ENCODE data around the gene HDDC2. TPM values are rescaled to one million over a fixed set of nuclear protein-coding genes. Genes with fewer than 3 reads are reported as not detected.
A peak's percentile ranks its signal among the peaks of the same experiment; 100 is the strongest.

Gene HDDC2
- total and polyA plus RNA-seq, 9 of the 15 experiments (the other 6 are each of a cell fraction or from before 2014, with no cell fraction given) = 194 to 632 (median 294) TPM

GRCh38 chr6:125301435-125302391 lies at the start of gene HDDC2 (continued):
- TF ChIP-seq ZBTB26 (CRISPR knock-in tag; IDR thresholded peaks at IDR 0.05) (peak; percentile 91), RBBP5 (IDR thresholded peaks at IDR 0.05; ENCODE audit: borderline replicate concordance, insufficient read depth, low read length, poor library complexity, severe bottlenecking) (peak; percentile 88), STAT5B (CRISPR knock-in tag; IDR thresholded peaks at IDR 0.05) (no peak), CBX2 (IDR thresholded peaks at IDR 0.05; ENCODE audit: insufficient read depth, low read length, poor library complexity, severe bottlenecking) (no peak), BRD4 (IDR thresholded peaks at IDR 0.05) (peak; percentile 74; the same call in 1 of the 2 replicates), DACH1 (IDR thresholded peaks at IDR 0.05; ENCODE audit: partially characterized antibody) (peak; percentile 6), NFRKB (IDR thresholded peaks at IDR 0.05; ENCODE audit: low read depth) (peak; percentile 95), FOS (IDR thresholded peaks at IDR 0.05; ENCODE audit: extremely low read depth, insufficient read length) (no peak), ZNF512 (tag; IDR thresholded peaks at IDR 0.05) (peak; percentile 83), PHB2 (IDR thresholded peaks at IDR 0.05; ENCODE audit: low read depth) (peak; percentile 56; the same call in 1 of the 2 replicates), NR2C1 (IDR thresholded peaks at IDR 0.05) (0 out of 2 replicates have a peak, but pooled peaks have one; percentile 30), NR2C1 (tag; IDR thresholded peaks at IDR 0.05) (peak; percentile 34; the same call in 1 of the 2 replicates)
- TF ChIP-seq, protein P1, sequence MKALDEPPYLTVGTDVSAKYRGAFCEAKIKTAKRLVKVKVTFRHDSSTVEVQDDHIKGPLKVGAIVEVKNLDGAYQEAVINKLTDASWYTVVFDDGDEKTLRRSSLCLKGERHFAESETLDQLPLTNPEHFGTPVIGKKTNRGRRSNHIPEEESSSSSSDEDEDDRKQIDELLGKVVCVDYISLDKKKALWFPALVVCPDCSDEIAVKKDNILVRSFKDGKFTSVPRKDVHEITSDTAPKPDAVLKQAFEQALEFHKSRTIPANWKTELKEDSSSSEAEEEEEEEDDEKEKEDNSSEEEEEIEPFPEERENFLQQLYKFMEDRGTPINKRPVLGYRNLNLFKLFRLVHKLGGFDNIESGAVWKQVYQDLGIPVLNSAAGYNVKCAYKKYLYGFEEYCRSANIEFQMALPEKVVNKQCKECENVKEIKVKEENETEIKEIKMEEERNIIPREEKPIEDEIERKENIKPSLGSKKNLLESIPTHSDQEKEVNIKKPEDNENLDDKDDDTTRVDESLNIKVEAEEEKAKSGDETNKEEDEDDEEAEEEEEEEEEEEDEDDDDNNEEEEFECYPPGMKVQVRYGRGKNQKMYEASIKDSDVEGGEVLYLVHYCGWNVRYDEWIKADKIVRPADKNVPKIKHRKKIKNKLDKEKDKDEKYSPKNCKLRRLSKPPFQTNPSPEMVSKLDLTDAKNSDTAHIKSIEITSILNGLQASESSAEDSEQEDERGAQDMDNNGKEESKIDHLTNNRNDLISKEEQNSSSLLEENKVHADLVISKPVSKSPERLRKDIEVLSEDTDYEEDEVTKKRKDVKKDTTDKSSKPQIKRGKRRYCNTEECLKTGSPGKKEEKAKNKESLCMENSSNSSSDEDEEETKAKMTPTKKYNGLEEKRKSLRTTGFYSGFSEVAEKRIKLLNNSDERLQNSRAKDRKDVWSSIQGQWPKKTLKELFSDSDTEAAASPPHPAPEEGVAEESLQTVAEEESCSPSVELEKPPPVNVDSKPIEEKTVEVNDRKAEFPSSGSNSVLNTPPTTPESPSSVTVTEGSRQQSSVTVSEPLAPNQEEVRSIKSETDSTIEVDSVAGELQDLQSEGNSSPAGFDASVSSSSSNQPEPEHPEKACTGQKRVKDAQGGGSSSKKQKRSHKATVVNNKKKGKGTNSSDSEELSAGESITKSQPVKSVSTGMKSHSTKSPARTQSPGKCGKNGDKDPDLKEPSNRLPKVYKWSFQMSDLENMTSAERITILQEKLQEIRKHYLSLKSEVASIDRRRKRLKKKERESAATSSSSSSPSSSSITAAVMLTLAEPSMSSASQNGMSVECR (CRISPR knock-in tag; IDR thresholded peaks at IDR 0.05) = peak; percentile 65
- TF ChIP-seq, protein P2, sequence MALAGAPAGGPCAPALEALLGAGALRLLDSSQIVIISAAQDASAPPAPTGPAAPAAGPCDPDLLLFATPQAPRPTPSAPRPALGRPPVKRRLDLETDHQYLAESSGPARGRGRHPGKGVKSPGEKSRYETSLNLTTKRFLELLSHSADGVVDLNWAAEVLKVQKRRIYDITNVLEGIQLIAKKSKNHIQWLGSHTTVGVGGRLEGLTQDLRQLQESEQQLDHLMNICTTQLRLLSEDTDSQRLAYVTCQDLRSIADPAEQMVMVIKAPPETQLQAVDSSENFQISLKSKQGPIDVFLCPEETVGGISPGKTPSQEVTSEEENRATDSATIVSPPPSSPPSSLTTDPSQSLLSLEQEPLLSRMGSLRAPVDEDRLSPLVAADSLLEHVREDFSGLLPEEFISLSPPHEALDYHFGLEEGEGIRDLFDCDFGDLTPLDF (CRISPR knock-in tag; IDR thresholded peaks at IDR 0.05) = peak; percentile 71
